Loucy (cell line): Measurements from ENCODE around the gene RTP3.

Experiments used
- EZH2phosphoT487 ChIP-seq: fragments of 200-600 bp; IDR thresholded peaks from 2 replicates; pipeline ENCODE4 v1.6.1; 2018; ENCODE audit warnings: antibody characterized with exemption, mild to moderate bottlenecking, moderate library complexity, borderline replicate concordance
- TF ChIP-seq, protein P1 (sequence below): fragments of 200-600 bp; sonication (generic); conservative IDR thresholded peaks from 2 replicates; pipeline ENCODE4 v1.5.1; 2014; ENCODE audit warnings: mild to moderate bottlenecking, antibody characterized with exemption, low read length

DNA sequence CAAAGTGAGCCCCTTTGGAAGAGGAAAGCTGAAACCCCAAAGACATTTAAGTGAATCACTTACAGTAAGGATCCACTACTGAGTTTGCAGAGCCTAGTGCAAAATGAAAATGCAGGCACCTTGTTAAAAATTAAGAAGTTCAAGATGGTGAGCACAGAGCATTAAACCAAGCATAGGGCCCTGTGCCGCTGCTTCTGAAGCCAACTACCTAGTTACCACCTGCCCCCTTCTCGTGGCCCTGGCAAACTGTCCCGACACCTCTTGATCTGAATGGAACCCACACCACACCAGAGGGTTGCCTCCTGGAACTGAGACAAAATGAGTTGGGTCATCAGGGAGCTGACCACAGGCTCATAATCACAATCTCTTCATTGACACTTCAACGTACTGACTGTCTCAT, 42.8 kb downstream of the RTP3 start:
- TF ChIP-seq, protein P1, sequence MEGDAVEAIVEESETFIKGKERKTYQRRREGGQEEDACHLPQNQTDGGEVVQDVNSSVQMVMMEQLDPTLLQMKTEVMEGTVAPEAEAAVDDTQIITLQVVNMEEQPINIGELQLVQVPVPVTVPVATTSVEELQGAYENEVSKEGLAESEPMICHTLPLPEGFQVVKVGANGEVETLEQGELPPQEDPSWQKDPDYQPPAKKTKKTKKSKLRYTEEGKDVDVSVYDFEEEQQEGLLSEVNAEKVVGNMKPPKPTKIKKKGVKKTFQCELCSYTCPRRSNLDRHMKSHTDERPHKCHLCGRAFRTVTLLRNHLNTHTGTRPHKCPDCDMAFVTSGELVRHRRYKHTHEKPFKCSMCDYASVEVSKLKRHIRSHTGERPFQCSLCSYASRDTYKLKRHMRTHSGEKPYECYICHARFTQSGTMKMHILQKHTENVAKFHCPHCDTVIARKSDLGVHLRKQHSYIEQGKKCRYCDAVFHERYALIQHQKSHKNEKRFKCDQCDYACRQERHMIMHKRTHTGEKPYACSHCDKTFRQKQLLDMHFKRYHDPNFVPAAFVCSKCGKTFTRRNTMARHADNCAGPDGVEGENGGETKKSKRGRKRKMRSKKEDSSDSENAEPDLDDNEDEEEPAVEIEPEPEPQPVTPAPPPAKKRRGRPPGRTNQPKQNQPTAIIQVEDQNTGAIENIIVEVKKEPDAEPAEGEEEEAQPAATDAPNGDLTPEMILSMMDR, result no peak
- TF ChIP-seq EZH2phosphoT487, result no peak
